ENCODE data around the gene CASP10.

The CASP10 gene

GRCh38 chr2:201248288-201248844 lies 65.4 kb downstream of the CASP10 start:
- Mint-ChIP-seq H3K9me3 (peaks cover 4% of the 10 kb centered on the region), H3K27ac (no peak overlapping the region), H3K4me3 (no peak overlapping the region), H3K27me3 (no peaks in the 10 kb centered on the region), H3K4me1 (ENCODE audit: low read depth) (peaks cover 75% of the 10 kb centered on the region), H3K36me3 (ENCODE audit: low read depth) (peaks cover 63% of the 10 kb centered on the region)
- DNase-seq = no peak

GRCh38 chr2:201249889-201250288 lies 66.9 kb downstream of the CASP10 start:
- no peak overlapping the region for H3K4me3 Mint-ChIP-seq
- no peak for DNase-seq
- peaks cover 75% of the 10 kb centered on the region for H3K4me1 Mint-ChIP-seq (ENCODE audit: low read depth)
- no peak overlapping the region for H3K27ac Mint-ChIP-seq
- H3K27me3 Mint-ChIP-seq = no peaks in the 10 kb centered on the region
- H3K9me3 Mint-ChIP-seq = peaks cover 4% of the 10 kb centered on the region
- peaks cover 56% of the 10 kb centered on the region for H3K36me3 Mint-ChIP-seq (ENCODE audit: low read depth)

GRCh38 chr2:201250741-201251140 lies 67.8 kb downstream of the CASP10 start:
- DNase-seq = no peak
- H3K27ac Mint-ChIP-seq = peak overlapping the region; percentile 0
- H3K27me3 Mint-ChIP-seq = no peaks in the 10 kb centered on the region
- H3K4me3 Mint-ChIP-seq = no peak overlapping the region
- peaks cover 4% of the 10 kb centered on the region for H3K9me3 Mint-ChIP-seq
- peaks cover 56% of the 10 kb centered on the region for H3K36me3 Mint-ChIP-seq (ENCODE audit: low read depth)
- H3K4me1 Mint-ChIP-seq (ENCODE audit: low read depth) = peaks cover 76% of the 10 kb centered on the region

GRCh38 chr2:201254081-201254730 lies 71.3 kb downstream of the CASP10 start:
- DNase-seq = no peak
- peak overlapping the region; percentile 56 for H3K27ac Mint-ChIP-seq
- no peaks in the 10 kb centered on the region for H3K27me3 Mint-ChIP-seq
- peaks cover 48% of the 10 kb centered on the region for H3K36me3 Mint-ChIP-seq (ENCODE audit: low read depth)
- no peak overlapping the region for H3K4me3 Mint-ChIP-seq
- H3K9me3 Mint-ChIP-seq = peaks cover 4% of the 10 kb centered on the region
- peaks cover 85% of the 10 kb centered on the region for H3K4me1 Mint-ChIP-seq (ENCODE audit: low read depth)

GRCh38 chr2:201255408-201256033 lies 72.6 kb downstream of the CASP10 start:
- H3K4me1 Mint-ChIP-seq (ENCODE audit: low read depth) = peaks cover 85% of the 10 kb centered on the region
- no peak for DNase-seq
- H3K9me3 Mint-ChIP-seq = peaks cover 4% of the 10 kb centered on the region
- H3K36me3 Mint-ChIP-seq (ENCODE audit: low read depth) = peaks cover 40% of the 10 kb centered on the region
- H3K27ac Mint-ChIP-seq = peak overlapping the region; percentile 64
- no peaks in the 10 kb centered on the region for H3K27me3 Mint-ChIP-seq
- H3K4me3 Mint-ChIP-seq = no peak overlapping the region

GRCh38 chr2:201256082-201256481 lies 73.1 kb downstream of the CASP10 start:
- H3K36me3 Mint-ChIP-seq (ENCODE audit: low read depth) = peaks cover 37% of the 10 kb centered on the region
- DNase-seq = no peak
- H3K27ac Mint-ChIP-seq = peak overlapping the region; percentile 64
- no peak overlapping the region for H3K4me3 Mint-ChIP-seq
- no peaks in the 10 kb centered on the region for H3K27me3 Mint-ChIP-seq
- H3K9me3 Mint-ChIP-seq = peaks cover 4% of the 10 kb centered on the region
- peaks cover 84% of the 10 kb centered on the region for H3K4me1 Mint-ChIP-seq (ENCODE audit: low read depth)

- peak overlapping the region; percentile 95 for H3K4me3 Mint-ChIP-seq
- DNase-seq = peak; percentile 55
- peaks cover 39% of the 10 kb centered on the region for H3K36me3 Mint-ChIP-seq (ENCODE audit: low read depth)
- peak overlapping the region; percentile 99 for H3K27ac Mint-ChIP-seq
- H3K9me3 Mint-ChIP-seq = peaks cover 2% of the 10 kb centered on the region
- peaks cover 83% of the 10 kb centered on the region for H3K4me1 Mint-ChIP-seq (ENCODE audit: low read depth)
- no peaks in the 10 kb centered on the region for H3K27me3 Mint-ChIP-seq
Measured at GRCh38 chr2:201257381-201257955, 74.5 kb downstream of the CASP10 start.

GRCh38 chr2:201257956-201258665 lies 75.2 kb downstream of the CASP10 start:
- H3K4me3 Mint-ChIP-seq = peak overlapping the region; percentile 95
- DNase-seq = peak; percentile 83
- H3K27me3 Mint-ChIP-seq = no peaks in the 10 kb centered on the region
- H3K4me1 Mint-ChIP-seq (ENCODE audit: low read depth) = peaks cover 83% of the 10 kb centered on the region
- H3K9me3 Mint-ChIP-seq = no peaks in the 10 kb centered on the region
- peaks cover 38% of the 10 kb centered on the region for H3K36me3 Mint-ChIP-seq (ENCODE audit: low read depth)
- H3K27ac Mint-ChIP-seq = peak overlapping the region; percentile 99

GRCh38 chr2:201258666-201259615 lies 76.0 kb downstream of the CASP10 start:
- Mint-ChIP-seq H3K9me3 (no peaks in the 10 kb centered on the region), H3K27me3 (no peaks in the 10 kb centered on the region), H3K36me3 (ENCODE audit: low read depth) (peaks cover 38% of the 10 kb centered on the region), H3K27ac (peak overlapping the region; percentile 99), H3K4me3 (peak overlapping the region; percentile 95), H3K4me1 (ENCODE audit: low read depth) (peaks cover 86% of the 10 kb centered on the region)
- no peak for DNase-seq

GRCh38 chr2:201260302-201260800 lies 77.4 kb downstream of the CASP10 start, which contains the start of gene CASP8:
TSS of gene CASP8 (plus strand) at chr2:201260536. CDS start at chr2:201266487, 5,951 bp downstream.
- peaks cover 30% of the 10 kb centered on the region for H3K36me3 Mint-ChIP-seq (ENCODE audit: low read depth)
- H3K27me3 Mint-ChIP-seq = no peaks in the 10 kb centered on the region

GRCh38 chr2:201261471-201261870 lies 78.5 kb downstream of the CASP10 start:
- H3K4me1 Mint-ChIP-seq (ENCODE audit: low read depth) = peaks cover 87% of the 10 kb centered on the region
- H3K36me3 Mint-ChIP-seq (ENCODE audit: low read depth) = peaks cover 38% of the 10 kb centered on the region
- peak overlapping the region; percentile 99 for H3K27ac Mint-ChIP-seq
- peak; percentile 64 for DNase-seq
- no peaks in the 10 kb centered on the region for H3K27me3 Mint-ChIP-seq
- peak overlapping the region; percentile 95 for H3K4me3 Mint-ChIP-seq
- no peaks in the 10 kb centered on the region for H3K9me3 Mint-ChIP-seq

More at GRCh38 chr2:201260302-201260800, 77.4 kb downstream of the CASP10 start, which contains the start of gene CASP8:
- Mint-ChIP-seq H3K9me3 (no peaks in the 10 kb centered on the region), H3K4me3 (peak within 1 kb of the TSS; percentile 95), H3K27ac (peak within 1 kb of the TSS; percentile 99), H3K4me1 (ENCODE audit: low read depth) (peaks cover 86% of the 10 kb centered on the region)
- DNase-seq = peak; percentile 68

- no peaks in the 10 kb centered on the region for H3K27me3 Mint-ChIP-seq
- H3K4me3 Mint-ChIP-seq = peak overlapping the region; percentile 95
- no peak for DNase-seq
- H3K4me1 Mint-ChIP-seq (ENCODE audit: low read depth) = peaks cover 87% of the 10 kb centered on the region
- H3K36me3 Mint-ChIP-seq (ENCODE audit: low read depth) = peaks cover 40% of the 10 kb centered on the region
- peak overlapping the region; percentile 99 for H3K27ac Mint-ChIP-seq
- no peaks in the 10 kb centered on the region for H3K9me3 Mint-ChIP-seq
Measured at GRCh38 chr2:201261906-201262305, 79.0 kb downstream of the CASP10 start.

- Mint-ChIP-seq H3K36me3 (ENCODE audit: low read depth) (peaks cover 47% of the 10 kb centered on the region), H3K27ac (peak overlapping the region; percentile 96), H3K4me3 (peak overlapping the region; percentile 76), H3K9me3 (no peaks in the 10 kb centered on the region), H3K4me1 (ENCODE audit: low read depth) (peaks cover 86% of the 10 kb centered on the region), H3K27me3 (no peaks in the 10 kb centered on the region)
- DNase-seq = no peak
Measured at GRCh38 chr2:201262718-201263117, 79.8 kb downstream of the CASP10 start.

All from activated T-cell treated with anti-CD3 and anti-CD28 coated beads, Interleukin-2, amount 50 U/mL, for 24 hours (primary cell).